GM19452 (cell line): ENCODE measurements around the gene MT1F.

Experiments used
- ATAC-seq: cut with Tn5 transposase; IDR thresholded peaks from one replicate; pipeline ENCODE4 v1.9.1; 2021; ENCODE audit not compliant: unreplicated experiment

The MT1F gene

GRCh38 chr16:56625140-56625942 is 32.4 kb upstream of the MT1F start, which contains the start of gene MT1E:
Gene MT1E (plus strand): TSS chr16:56625781. CDS start chr16:56625852, 71 bp downstream.
- no peak for ATAC-seq

GRCh38 chr16:56625943-56626654 is 31.7 kb upstream of the MT1F start:
- no peak for ATAC-seq

GRCh38 chr16:56626685-56627084 is 31.1 kb upstream of the MT1F start:
- ATAC-seq, result no peak

- ATAC-seq, result no peak
These were observed 29.0 kb upstream of the MT1F start for GRCh38 chr16:56628486-56629350.

GRCh38 chr16:56629531-56629930 is 28.2 kb upstream of the MT1F start:
- no peak for ATAC-seq

GRCh38 chr16:56630134-56630533 is 27.6 kb upstream of the MT1F start:
- peak; percentile 85 for ATAC-seq

GRCh38 chr16:56631197-56631596 is 26.6 kb upstream of the MT1F start:
- ATAC-seq, result no peak

- no peak for ATAC-seq
These were observed 26.0 kb upstream of the MT1F start for GRCh38 chr16:56631832-56632155.

GRCh38 chr16:56632156-56632847 is 25.5 kb upstream of the MT1F start, which contains the start of gene MT1M:
Gene MT1M (plus strand): TSS chr16:56632659. CDS start chr16:56632732, 73 bp downstream.
- no peak for ATAC-seq

GRCh38 chr16:56632848-56633365 is 24.9 kb upstream of the MT1F start:
- no peak for ATAC-seq

GRCh38 chr16:56633535-56633934 is 24.2 kb upstream of the MT1F start:
- ATAC-seq, result no peak

- no peak for ATAC-seq
These were observed 22.9 kb upstream of the MT1F start for GRCh38 chr16:56634715-56635440.

GRCh38 chr16:56635441-56635967 is 22.3 kb upstream of the MT1F start:
- no peak for ATAC-seq

GRCh38 chr16:56636616-56637413 is 20.9 kb upstream of the MT1F start:
- no peak for ATAC-seq

GRCh38 chr16:56637814-56638750 is 19.7 kb upstream of the MT1F start, which contains the start of gene MT1A:
Gene MT1A (plus strand): TSS chr16:56638666. CDS start chr16:56638739, 73 bp downstream.
- ATAC-seq, result no peak

- no peak for ATAC-seq
These were observed 18.7 kb upstream of the MT1F start for GRCh38 chr16:56639045-56639444.

GRCh38 chr16:56640076-56640475 is 17.7 kb upstream of the MT1F start:
- ATAC-seq, result no peak

- ATAC-seq, result no peak
These were observed 16.6 kb upstream of the MT1F start for GRCh38 chr16:56641166-56641565.
